ENCODE data around the gene MPPED2. TPM values are rescaled to one million over a fixed set of nuclear protein-coding genes. Genes with fewer than 3 reads are reported as not detected.

MPPED2 gene
- total and polyA plus RNA-seq, 9 donors: 4.0 to 16.8 (median 7.5) TPM

DNA sequence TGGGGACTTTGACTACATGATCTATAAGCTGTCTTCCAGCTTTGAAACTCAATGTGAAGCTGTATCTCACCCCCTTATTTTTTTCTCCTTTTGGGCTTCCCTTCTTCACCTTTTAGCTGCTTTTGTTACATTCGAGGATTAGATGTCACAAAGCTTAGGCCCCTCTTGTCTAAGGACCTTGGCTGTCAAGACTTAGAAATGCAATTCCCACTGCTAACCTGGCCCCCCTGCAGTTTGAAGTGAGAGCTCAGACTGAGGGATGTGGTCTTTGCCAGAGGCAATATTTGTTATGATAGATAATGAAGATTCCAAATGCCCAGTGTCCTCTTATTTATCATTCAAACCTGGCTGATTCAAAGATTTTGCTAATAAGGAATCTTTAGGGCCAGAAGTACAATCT is 135.0 kb downstream of the MPPED2 start:
- H3K9me3 ChIP-seq (replicated peaks; ENCODE audit: control insufficient read depth, low read depth, low read length): no peaks in the 10 kb centered on the region
- 80% methylated on average over 1 of the region's 1 CpG for WGBS (ENCODE audit: insufficient coverage)

DNA sequence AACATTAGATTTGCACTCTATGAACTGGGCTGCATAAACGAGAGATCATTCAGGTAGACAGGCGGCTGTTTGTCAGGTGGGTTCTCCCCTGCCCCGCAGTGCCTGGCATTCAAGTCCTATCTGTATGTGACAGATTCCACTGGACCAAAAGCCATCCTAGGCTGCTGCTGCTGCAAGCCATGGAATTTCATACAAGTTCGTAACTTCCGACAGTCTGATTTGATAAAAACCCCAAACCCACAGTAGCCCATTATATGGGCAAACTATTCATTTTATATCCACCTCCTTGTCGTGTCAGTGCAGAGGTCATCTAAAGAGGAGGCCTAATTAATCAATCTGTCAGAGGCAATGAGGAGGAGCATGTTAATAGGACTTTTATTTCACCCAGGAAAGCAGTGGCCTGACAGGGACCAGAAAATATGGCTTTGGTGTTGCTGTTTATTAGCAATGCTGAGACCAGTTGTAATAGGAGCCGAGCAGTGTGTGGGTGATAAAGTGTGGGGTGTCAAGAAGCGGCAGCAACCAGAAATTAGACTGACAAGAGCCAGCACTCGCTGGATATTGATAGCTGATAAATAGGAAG is 139.0 kb downstream of the MPPED2 start:
- no peak overlapping the region for H3K27ac ChIP-seq (ENCODE audit: low read length)
- no peak overlapping the region for H3K4me3 ChIP-seq (ENCODE audit: low read length)
- H3K9me3 ChIP-seq (replicated peaks; ENCODE audit: control insufficient read depth, low read depth, low read length): no peaks in the 10 kb centered on the region
- WGBS (ENCODE audit: insufficient coverage): 66% methylated on average over 9 of the region's 9 CpGs
- DNase-seq: no peak
- H3K27me3 ChIP-seq (ENCODE audit: control insufficient read depth, insufficient read depth, low read length): no peaks in the 10 kb centered on the region
- H3K4me1 ChIP-seq (ENCODE audit: control insufficient read depth, insufficient read depth, low read length): peaks cover 3% of the 10 kb centered on the region
- H3K36me3 ChIP-seq (ENCODE audit: control insufficient read depth, insufficient read depth, low read length): no peaks in the 10 kb centered on the region

More for the DNA sequence above, 135.0 kb downstream of the MPPED2 start:
- no peak overlapping the region for H3K4me3 ChIP-seq (ENCODE audit: low read length)
- H3K27me3 ChIP-seq (ENCODE audit: control insufficient read depth, insufficient read depth, low read length): no peaks in the 10 kb centered on the region
- peaks cover 8% of the 10 kb centered on the region for H3K4me1 ChIP-seq (ENCODE audit: control insufficient read depth, insufficient read depth, low read length)
- no peaks in the 10 kb centered on the region for H3K36me3 ChIP-seq (ENCODE audit: control insufficient read depth, insufficient read depth, low read length)
- no peak for DNase-seq
- no peak overlapping the region for H3K27ac ChIP-seq (ENCODE audit: low read length)

DNA sequence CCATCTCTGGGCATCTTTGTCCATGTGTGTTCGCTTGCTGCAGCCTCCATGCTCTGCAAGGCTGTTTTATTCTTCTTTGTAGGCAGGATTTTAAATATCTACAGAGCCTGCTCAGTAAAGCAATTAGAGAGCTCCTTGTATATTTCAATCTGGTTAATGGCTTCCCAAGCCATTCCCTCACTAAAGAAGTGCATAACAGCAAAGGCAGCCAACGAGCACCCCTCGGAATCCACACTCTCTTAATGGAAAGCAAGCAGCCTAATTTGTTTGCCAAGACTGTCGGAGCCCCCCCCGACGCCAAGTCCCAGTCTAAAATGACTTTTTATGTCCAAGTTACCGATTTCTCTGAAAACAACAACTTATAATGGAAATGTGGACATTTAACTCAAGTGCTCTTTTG is 139.6 kb downstream of the MPPED2 start:
- DNase-seq: no peak
- H3K36me3 ChIP-seq (ENCODE audit: control insufficient read depth, insufficient read depth, low read length): no peaks in the 10 kb centered on the region
- no peaks in the 10 kb centered on the region for H3K4me1 ChIP-seq (ENCODE audit: control insufficient read depth, insufficient read depth, low read length)
- no peaks in the 10 kb centered on the region for H3K27me3 ChIP-seq (ENCODE audit: control insufficient read depth, insufficient read depth, low read length)
- no peaks in the 10 kb centered on the region for H3K9me3 ChIP-seq (replicated peaks; ENCODE audit: control insufficient read depth, low read depth, low read length)
- no peak overlapping the region for H3K27ac ChIP-seq (ENCODE audit: low read length)
- no CpG with 5 or more reads among the region's 7 CpGs for whole genome bisulfite sequencing (ENCODE audit: insufficient coverage)
- H3K4me3 ChIP-seq (ENCODE audit: low read length): no peak overlapping the region

DNA sequence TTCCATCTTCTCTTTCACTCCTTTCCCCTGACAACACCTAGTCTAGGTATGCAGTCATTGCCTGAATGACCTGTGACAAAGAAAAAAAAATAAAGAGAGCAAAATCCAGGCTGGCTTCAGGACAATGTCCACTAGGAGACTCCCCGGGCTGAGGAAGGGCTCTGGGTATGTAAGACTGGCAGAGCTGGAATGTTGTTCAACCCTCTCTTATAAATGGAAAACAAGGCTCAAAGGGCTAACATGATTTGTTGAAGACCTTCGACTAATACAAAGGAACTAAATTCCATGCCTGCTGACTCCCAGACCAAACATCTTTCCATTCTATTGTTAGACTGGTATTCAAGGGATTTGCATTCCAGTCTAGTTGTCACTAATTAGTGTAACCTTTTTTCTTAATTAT is 141.1 kb downstream of the MPPED2 start:
- H3K27me3 ChIP-seq (ENCODE audit: control insufficient read depth, insufficient read depth, low read length): no peaks in the 10 kb centered on the region
- no peaks in the 10 kb centered on the region for H3K36me3 ChIP-seq (ENCODE audit: control insufficient read depth, insufficient read depth, low read length)
- H3K9me3 ChIP-seq (replicated peaks; ENCODE audit: control insufficient read depth, low read depth, low read length): no peaks in the 10 kb centered on the region
- H3K27ac ChIP-seq (ENCODE audit: low read length): no peak overlapping the region
- no peak for DNase-seq
- H3K4me3 ChIP-seq (ENCODE audit: low read length): no peak overlapping the region
- no peaks in the 10 kb centered on the region for H3K4me1 ChIP-seq (ENCODE audit: control insufficient read depth, insufficient read depth, low read length)
- no CpG with 5 or more reads among the region's 2 CpGs for WGBS (ENCODE audit: insufficient coverage)

DNA sequence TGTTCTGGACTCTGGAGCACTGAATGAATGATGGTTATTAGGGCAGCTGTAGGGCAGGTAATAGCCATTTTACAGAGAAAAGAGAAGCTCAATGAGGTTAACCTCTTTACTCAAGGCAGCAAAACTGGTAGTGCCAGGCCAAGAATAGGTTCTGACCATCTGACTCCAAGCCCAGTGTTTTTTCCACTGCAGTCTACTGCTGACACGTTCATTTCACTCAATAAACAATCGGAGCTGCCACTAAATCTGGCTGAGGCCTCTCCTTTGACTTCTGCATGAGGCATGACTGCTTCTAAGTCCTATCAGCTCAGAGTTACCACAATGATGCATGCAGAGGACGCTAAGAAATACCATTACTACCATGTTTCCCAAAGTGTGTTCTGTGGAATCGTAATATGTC is 145.6 kb downstream of the MPPED2 start:
- Histone ChIP-seq H3K4me3 (ENCODE audit: low read length) (no peak overlapping the region), H3K27ac (ENCODE audit: low read length) (no peak overlapping the region), H3K27me3 (ENCODE audit: control insufficient read depth, insufficient read depth, low read length) (no peaks in the 10 kb centered on the region), H3K4me1 (ENCODE audit: control insufficient read depth, insufficient read depth, low read length) (no peaks in the 10 kb centered on the region), H3K36me3 (ENCODE audit: control insufficient read depth, insufficient read depth, low read length) (no peaks in the 10 kb centered on the region), H3K9me3 (replicated peaks; ENCODE audit: control insufficient read depth, low read depth, low read length) (no peaks in the 10 kb centered on the region)
- WGBS (ENCODE audit: insufficient coverage): 50% methylated on average over 2 of the region's 4 CpGs
- no peak for DNase-seq

DNA sequence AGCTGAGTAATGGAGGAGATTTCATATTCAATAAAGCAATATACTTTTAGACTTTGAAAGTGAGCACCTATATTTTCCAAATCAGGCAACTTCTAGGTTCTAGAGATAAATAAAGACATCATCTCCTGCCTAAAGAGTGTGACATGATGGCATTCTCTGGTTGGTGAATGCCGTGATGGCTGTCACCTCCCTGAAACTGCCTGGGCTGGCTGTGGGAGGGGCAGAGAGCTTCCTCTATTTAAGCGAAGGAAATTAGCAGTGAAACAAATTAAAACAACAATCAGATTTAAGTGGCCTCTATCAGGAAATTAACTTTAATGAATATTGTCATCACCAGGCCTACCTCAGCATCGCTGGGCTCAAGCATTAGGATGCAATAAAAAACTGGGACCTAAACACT is 149.4 kb downstream of the MPPED2 start:
- no peak overlapping the region for H3K27ac ChIP-seq (ENCODE audit: low read length)
- no peaks in the 10 kb centered on the region for H3K36me3 ChIP-seq (ENCODE audit: control insufficient read depth, insufficient read depth, low read length)
- no peaks in the 10 kb centered on the region for H3K9me3 ChIP-seq (replicated peaks; ENCODE audit: control insufficient read depth, low read depth, low read length)
- WGBS (ENCODE audit: insufficient coverage): no CpG with 5 or more reads among the region's 3 CpGs
- no peak overlapping the region for H3K4me3 ChIP-seq (ENCODE audit: low read length)
- no peaks in the 10 kb centered on the region for H3K27me3 ChIP-seq (ENCODE audit: control insufficient read depth, insufficient read depth, low read length)
- DNase-seq: no peak
- H3K4me1 ChIP-seq (ENCODE audit: control insufficient read depth, insufficient read depth, low read length): no peaks in the 10 kb centered on the region

DNA sequence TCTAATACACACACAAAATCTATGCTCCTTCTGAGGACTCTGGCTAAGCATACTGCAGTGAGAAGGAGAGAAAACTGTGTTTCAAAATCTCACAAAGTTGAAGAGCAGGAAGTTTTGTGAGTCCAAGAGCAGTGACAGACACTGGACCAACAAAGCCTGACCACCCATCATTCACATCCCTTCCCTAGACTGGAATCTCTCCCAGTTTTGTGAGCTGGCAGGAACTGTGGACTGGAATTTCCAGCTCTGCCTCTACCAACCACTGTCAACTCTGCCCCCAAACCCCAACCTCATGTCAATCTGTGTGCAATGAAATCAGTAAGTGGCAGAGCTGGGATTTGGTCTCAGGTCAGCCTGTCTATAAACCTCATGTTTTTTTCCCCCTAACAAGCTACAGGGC is 150.7 kb downstream of the MPPED2 start:
- Histone ChIP-seq H3K36me3 (ENCODE audit: control insufficient read depth, insufficient read depth, low read length) (no peaks in the 10 kb centered on the region), H3K4me3 (ENCODE audit: low read length) (no peak overlapping the region), H3K4me1 (ENCODE audit: control insufficient read depth, insufficient read depth, low read length) (no peaks in the 10 kb centered on the region), H3K9me3 (replicated peaks; ENCODE audit: control insufficient read depth, low read depth, low read length) (no peaks in the 10 kb centered on the region), H3K27ac (ENCODE audit: low read length) (no peak overlapping the region), H3K27me3 (ENCODE audit: control insufficient read depth, insufficient read depth, low read length) (no peaks in the 10 kb centered on the region)
- DNase-seq: no peak

DNA sequence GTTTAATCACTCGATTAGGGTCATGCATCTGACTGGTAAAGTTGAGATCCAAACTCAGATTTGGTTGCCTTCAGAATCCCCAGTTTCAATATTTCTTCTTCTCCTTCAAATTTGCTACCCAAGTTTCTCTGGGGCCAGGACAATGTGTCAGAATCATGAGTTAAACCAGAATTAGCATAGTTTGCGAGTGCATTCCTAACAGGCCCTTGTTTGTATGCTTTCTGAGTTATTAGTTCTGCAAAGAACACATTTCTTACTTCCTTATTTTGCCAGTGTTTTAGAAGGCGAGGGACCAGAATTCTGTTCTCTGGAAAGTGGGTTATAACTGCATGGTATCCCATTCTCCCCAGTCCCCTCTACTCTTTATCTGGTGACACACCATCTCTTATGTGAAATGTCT is 151.3 kb downstream of the MPPED2 start:
- peak; percentile 33 for DNase-seq
- Histone ChIP-seq H3K27me3 (ENCODE audit: control insufficient read depth, insufficient read depth, low read length) (no peaks in the 10 kb centered on the region), H3K27ac (ENCODE audit: low read length) (no peak overlapping the region), H3K4me3 (ENCODE audit: low read length) (no peak overlapping the region), H3K9me3 (replicated peaks; ENCODE audit: control insufficient read depth, low read depth, low read length) (no peaks in the 10 kb centered on the region), H3K4me1 (ENCODE audit: control insufficient read depth, insufficient read depth, low read length) (no peaks in the 10 kb centered on the region), H3K36me3 (ENCODE audit: control insufficient read depth, insufficient read depth, low read length) (no peaks in the 10 kb centered on the region)
- WGBS (ENCODE audit: insufficient coverage): no CpG with 5 or more reads among the region's 3 CpGs

DNA sequence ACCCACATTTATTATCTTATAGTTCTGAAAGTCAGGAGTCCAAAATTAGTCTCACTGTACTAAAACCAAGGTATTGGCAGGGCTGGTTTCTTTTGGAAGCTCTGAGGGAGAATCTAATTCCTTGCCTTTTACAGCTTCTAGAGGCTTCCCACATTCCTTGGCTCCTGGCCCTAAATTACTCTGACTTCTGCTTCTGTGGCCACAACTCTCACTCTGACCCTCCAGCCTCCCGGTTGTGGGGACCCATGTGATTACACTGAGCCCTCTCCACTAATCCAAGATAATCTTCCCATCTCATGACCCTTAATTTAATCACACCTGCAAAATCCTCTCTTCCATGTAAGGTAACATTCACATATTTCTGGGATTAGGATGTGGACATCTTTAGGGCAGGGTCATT is 152.3 kb downstream of the MPPED2 start:
- no peak overlapping the region for H3K27ac ChIP-seq (ENCODE audit: low read length)
- no peak overlapping the region for H3K4me3 ChIP-seq (ENCODE audit: low read length)
- H3K27me3 ChIP-seq (ENCODE audit: control insufficient read depth, insufficient read depth, low read length): no peaks in the 10 kb centered on the region
- 17% methylated on average over 1 of the region's 1 CpG for WGBS (ENCODE audit: insufficient coverage)
- no peaks in the 10 kb centered on the region for H3K9me3 ChIP-seq (replicated peaks; ENCODE audit: control insufficient read depth, low read depth, low read length)
- DNase-seq: no peak
- no peaks in the 10 kb centered on the region for H3K36me3 ChIP-seq (ENCODE audit: control insufficient read depth, insufficient read depth, low read length)
- no peaks in the 10 kb centered on the region for H3K4me1 ChIP-seq (ENCODE audit: control insufficient read depth, insufficient read depth, low read length)

DNA sequence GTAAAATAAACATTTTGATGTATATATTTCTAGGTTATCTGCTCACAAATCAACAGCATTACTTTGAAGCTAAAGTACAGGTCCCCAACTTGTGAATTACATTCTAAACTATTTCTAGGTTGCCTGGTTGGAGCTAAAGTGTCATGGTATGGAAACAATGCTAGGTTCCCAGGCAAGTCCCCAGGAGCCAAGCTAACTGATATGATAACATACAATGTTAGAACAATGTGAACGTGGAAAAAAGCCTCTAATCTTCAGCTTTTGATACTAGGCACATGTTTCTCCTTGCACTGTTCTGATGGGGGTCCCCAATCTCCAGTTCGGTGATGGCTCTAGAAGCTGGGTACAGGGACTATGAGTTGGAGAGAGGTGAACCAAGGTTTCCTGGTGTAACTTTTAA is 153.4 kb downstream of the MPPED2 start:
- Histone ChIP-seq H3K27ac (ENCODE audit: low read length) (no peak overlapping the region), H3K9me3 (replicated peaks; ENCODE audit: control insufficient read depth, low read depth, low read length) (no peaks in the 10 kb centered on the region), H3K4me3 (ENCODE audit: low read length) (no peak overlapping the region), H3K4me1 (ENCODE audit: control insufficient read depth, insufficient read depth, low read length) (no peaks in the 10 kb centered on the region), H3K36me3 (ENCODE audit: control insufficient read depth, insufficient read depth, low read length) (no peaks in the 10 kb centered on the region), H3K27me3 (ENCODE audit: control insufficient read depth, insufficient read depth, low read length) (no peaks in the 10 kb centered on the region)
- WGBS (ENCODE audit: insufficient coverage): 100% methylated on average over 1 of the region's 2 CpGs
- no peak for DNase-seq

DNA sequence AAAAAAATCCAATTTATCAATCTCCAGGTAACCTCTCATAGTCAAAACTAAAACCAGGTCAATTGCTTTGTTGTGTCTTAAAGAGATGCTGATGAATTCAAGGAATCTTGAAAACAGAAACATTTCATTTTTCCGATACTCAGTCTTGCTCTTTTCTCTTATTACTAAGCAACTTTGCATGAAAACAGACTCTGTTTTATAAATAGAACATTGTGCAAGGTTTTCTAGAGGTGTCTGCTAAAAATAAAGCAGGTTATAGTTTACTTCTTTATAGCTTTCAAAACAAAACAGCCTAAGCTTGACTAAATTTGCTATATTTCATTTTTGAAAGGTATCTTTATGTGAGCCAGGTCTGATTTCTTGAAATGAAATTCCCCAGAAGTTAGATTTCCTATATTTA is 154.0 kb downstream of the MPPED2 start:
- H3K27me3 ChIP-seq (ENCODE audit: control insufficient read depth, insufficient read depth, low read length): no peaks in the 10 kb centered on the region
- no peak overlapping the region for H3K27ac ChIP-seq (ENCODE audit: low read length)
- no peak overlapping the region for H3K4me3 ChIP-seq (ENCODE audit: low read length)
- H3K9me3 ChIP-seq (replicated peaks; ENCODE audit: control insufficient read depth, low read depth, low read length): no peaks in the 10 kb centered on the region
- WGBS (ENCODE audit: insufficient coverage): no CpG with 5 or more reads among the region's 1 CpG
- no peaks in the 10 kb centered on the region for H3K36me3 ChIP-seq (ENCODE audit: control insufficient read depth, insufficient read depth, low read length)
- H3K4me1 ChIP-seq (ENCODE audit: control insufficient read depth, insufficient read depth, low read length): no peaks in the 10 kb centered on the region
- peak; percentile 53 for DNase-seq

All from muscle of leg (tissue), 11 donors.